ENCODE results near the gene RPTOR. TPM values are rescaled to one million over a fixed set of nuclear protein-coding genes. Genes with fewer than 3 reads are reported as not detected.

The RPTOR gene
- total RNA-seq, 1 experiment from 2014 or later: 30.6 TPM

DNA sequence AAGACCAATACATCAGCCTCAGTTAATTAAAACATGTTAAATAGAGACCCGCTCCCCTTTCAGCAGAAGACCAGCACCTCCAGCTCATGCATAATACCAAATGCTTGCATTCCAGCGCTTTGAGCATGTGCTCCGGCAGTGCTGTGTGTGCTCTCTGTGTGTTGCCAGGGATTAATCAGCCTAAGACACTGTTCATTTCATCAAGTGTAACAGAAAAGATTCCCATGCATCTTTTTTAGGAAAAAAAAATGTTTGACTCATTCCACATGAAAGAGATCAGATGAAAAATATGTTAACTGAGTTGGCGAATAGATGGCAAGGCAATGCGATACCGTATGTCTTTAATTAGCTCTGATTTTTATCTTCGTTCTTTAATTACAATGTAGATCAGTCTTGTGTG, 187.6 kb downstream of the RPTOR start:
- no peak for DNase-seq
- H3K9me2 ChIP-seq (replicated peaks; ENCODE audit: insufficient read depth, low read length): no peaks in the 10 kb centered on the region
- no peaks in the 10 kb centered on the region for H3K36me3 ChIP-seq (ENCODE audit: insufficient read depth, low read length)
- no peaks in the 10 kb centered on the region for H4K20me1 ChIP-seq (ENCODE audit: insufficient read depth, low read depth, low read length)
- no peak overlapping the region for H3K4me3 ChIP-seq (ENCODE audit: low read length)
- H3K27me3 ChIP-seq (ENCODE audit: low read length): no peaks in the 10 kb centered on the region
- H3K27ac ChIP-seq (ENCODE audit: low read length): 0 out of 2 replicates have a peak overlapping the region, but pooled peaks have one; percentile 42
- peaks cover 36% of the 10 kb centered on the region for H3K79me2 ChIP-seq (ENCODE audit: low read length)
- no peak overlapping the region for H2AFZ ChIP-seq (ENCODE audit: low read length)
- H3K9me3 ChIP-seq (ENCODE audit: low read length): no peaks in the 10 kb centered on the region
- no peak overlapping the region for H3K9ac ChIP-seq (ENCODE audit: low read length)
- H3K4me2 ChIP-seq (ENCODE audit: low read depth, low read length, poor library complexity, severe bottlenecking): no peak overlapping the region
- H3K4me1 ChIP-seq (ENCODE audit: low read length): peaks cover 77% of the 10 kb centered on the region

DNA sequence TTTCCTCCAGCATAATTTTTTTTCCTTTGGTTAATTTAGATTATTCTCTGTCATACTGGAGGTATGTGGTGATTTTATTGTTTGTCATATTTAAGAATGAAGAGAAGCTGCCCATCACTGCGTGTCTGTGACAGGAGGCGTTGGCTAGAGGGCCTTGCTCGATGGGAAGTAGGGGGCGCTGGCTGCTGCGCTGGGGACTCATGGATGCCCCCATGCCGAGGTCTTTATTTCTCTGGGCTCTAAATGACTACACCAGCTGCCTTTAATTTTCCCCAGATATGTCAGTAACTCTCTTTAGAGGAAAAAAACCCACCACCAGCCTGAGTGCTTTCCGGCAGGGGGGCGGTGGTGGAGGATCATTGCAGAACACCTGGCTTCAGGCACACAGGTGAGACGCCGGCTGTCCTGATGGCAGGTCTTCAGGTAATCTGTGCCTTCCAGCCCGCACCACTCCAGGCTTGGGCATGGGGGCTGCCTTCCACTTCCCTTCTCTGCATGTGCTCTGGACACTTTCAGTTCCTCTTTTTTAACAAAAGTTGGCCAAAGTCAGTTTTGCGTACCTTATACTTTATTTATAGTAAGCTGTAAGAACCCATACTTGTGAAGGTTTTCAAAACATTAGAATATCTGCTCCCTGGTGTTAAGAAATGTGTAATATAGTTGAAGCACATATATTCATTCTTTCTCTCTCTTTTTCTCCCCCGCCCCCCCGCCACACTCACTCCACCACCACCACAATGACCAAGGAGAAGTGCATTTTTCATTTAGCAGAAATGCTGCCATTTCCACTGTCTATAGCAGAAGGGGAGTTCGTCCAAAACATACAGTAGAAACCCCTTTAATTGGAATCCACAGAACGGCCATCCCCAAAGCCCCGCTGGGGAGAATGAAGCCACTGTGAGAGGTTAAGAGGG, 192.7 kb downstream of the RPTOR start:
- no peaks in the 10 kb centered on the region for H3K9me3 ChIP-seq (ENCODE audit: low read length)
- H3K4me1 ChIP-seq (ENCODE audit: low read length): peaks cover 67% of the 10 kb centered on the region
- peak overlapping the region; percentile 73 for H3K9ac ChIP-seq (ENCODE audit: low read length)
- peak overlapping the region; percentile 98 for H3K27ac ChIP-seq (ENCODE audit: low read length)
- peak overlapping the region; percentile 58 for H3K4me3 ChIP-seq (ENCODE audit: low read length)
- no peak overlapping the region for H2AFZ ChIP-seq (ENCODE audit: low read length)
- no peaks in the 10 kb centered on the region for H3K9me2 ChIP-seq (replicated peaks; ENCODE audit: insufficient read depth, low read length)
- peak; percentile 97 for DNase-seq
- H3K79me2 ChIP-seq (ENCODE audit: low read length): peaks cover 30% of the 10 kb centered on the region
- peak overlapping the region; percentile 82 for H3K4me2 ChIP-seq (ENCODE audit: low read depth, low read length, poor library complexity, severe bottlenecking)
- H3K27me3 ChIP-seq (ENCODE audit: low read length): no peaks in the 10 kb centered on the region
- H3K36me3 ChIP-seq (ENCODE audit: insufficient read depth, low read length): peaks cover 13% of the 10 kb centered on the region
- no peaks in the 10 kb centered on the region for H4K20me1 ChIP-seq (ENCODE audit: insufficient read depth, low read depth, low read length)

DNA sequence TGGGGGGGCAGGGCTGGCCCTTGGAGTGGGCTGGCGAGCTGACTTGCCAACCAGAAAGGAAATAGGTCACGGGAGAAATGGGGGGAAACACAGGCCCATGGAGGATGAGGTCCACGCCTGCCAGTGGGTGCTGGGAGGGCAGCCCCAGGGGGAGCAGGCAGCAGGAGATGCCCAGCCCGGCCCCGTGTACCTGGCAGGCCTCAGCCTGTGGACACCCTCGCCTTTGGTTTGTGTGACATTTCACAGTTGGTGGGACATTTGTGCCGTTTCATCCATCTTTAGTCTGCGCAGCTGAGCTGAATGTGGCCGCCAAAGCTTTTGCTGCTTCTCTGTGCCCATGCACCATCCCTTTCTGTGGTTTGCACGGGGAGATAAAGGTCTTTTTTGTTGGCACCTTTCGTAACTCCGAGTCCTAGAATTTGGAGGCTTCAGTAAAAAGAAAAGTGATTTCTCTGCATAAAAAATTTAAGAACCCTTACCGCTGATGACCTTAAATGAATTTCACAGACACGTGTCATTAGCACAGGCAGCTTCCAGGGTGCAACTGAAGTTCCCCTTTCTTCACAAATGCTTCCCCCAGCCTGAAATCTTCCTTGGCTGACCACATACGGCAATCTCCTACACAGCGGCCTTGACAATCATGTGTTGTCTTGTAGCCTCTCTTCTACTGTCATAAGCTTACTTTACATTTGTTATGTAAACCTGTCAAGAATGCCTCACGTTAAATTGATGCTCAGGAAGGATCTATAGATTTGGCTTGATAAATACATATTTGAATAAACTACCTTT, 193.6 kb downstream of the RPTOR start:
- Histone ChIP-seq H3K4me2 (ENCODE audit: low read depth, low read length, poor library complexity, severe bottlenecking) (peak overlapping the region; percentile 82), H3K79me2 (ENCODE audit: low read length) (peaks cover 31% of the 10 kb centered on the region), H3K9me2 (replicated peaks; ENCODE audit: insufficient read depth, low read length) (no peaks in the 10 kb centered on the region), H3K4me3 (ENCODE audit: low read length) (peak overlapping the region; percentile 58), H4K20me1 (ENCODE audit: insufficient read depth, low read depth, low read length) (no peaks in the 10 kb centered on the region), H3K4me1 (ENCODE audit: low read length) (peaks cover 62% of the 10 kb centered on the region), H3K36me3 (ENCODE audit: insufficient read depth, low read length) (peaks cover 13% of the 10 kb centered on the region), H3K9me3 (ENCODE audit: low read length) (no peaks in the 10 kb centered on the region), H2AFZ (ENCODE audit: low read length) (no peak overlapping the region), H3K27ac (ENCODE audit: low read length) (peak overlapping the region; percentile 98), H3K27me3 (ENCODE audit: low read length) (no peaks in the 10 kb centered on the region), H3K9ac (ENCODE audit: low read length) (peak overlapping the region; percentile 73)
- peak; percentile 70 for DNase-seq

DNA sequence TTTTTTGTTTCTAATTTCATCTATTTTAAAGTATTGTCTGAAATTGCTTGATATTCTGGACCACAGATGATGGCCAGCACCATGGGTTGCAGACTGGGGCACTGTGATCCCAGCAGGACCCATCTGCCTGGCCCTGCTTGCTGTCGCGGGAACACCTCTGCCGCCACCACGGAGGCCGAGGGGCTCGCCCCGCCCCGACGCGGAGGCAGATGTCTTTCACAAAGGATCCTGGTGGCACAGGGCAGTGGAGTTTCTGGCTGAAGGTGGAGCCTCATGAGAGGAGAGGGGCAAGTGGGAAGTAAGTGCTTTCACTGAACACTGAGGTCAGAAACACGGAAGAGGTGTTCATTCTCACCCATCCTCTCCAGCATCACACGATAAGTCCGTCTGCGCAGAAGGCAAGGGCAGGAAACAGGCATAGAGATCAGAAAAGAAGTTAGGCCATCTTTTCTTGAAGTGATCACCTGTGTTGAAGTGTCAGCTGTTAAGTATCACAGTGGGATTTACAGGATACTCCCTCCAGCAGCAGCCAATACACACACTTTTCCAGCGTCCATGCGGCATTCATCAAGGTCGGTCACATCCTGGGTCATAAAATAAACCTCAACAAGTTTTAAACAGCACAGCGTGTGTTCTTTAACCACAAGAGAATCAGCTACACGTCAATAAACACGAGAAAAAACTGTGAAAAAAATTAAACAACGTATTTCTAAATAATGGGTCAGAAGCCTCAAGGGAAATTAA, 194.5 kb downstream of the RPTOR start:
- H3K9ac ChIP-seq (ENCODE audit: low read length): peak overlapping the region; percentile 73; the same call in 1 of the 2 replicates
- no peaks in the 10 kb centered on the region for H3K27me3 ChIP-seq (ENCODE audit: low read length)
- peak overlapping the region; percentile 98 for H3K27ac ChIP-seq (ENCODE audit: low read length)
- H3K4me3 ChIP-seq (ENCODE audit: low read length): no peak overlapping the region
- H3K4me1 ChIP-seq (ENCODE audit: low read length): peaks cover 53% of the 10 kb centered on the region
- H3K4me2 ChIP-seq (ENCODE audit: low read depth, low read length, poor library complexity, severe bottlenecking): peak overlapping the region; percentile 82
- H4K20me1 ChIP-seq (ENCODE audit: insufficient read depth, low read depth, low read length): no peaks in the 10 kb centered on the region
- peaks cover 31% of the 10 kb centered on the region for H3K79me2 ChIP-seq (ENCODE audit: low read length)
- H3K36me3 ChIP-seq (ENCODE audit: insufficient read depth, low read length): peaks cover 13% of the 10 kb centered on the region
- H3K9me3 ChIP-seq (ENCODE audit: low read length): no peaks in the 10 kb centered on the region
- H2AFZ ChIP-seq (ENCODE audit: low read length): no peak overlapping the region
- no peaks in the 10 kb centered on the region for H3K9me2 ChIP-seq (replicated peaks; ENCODE audit: insufficient read depth, low read length)
- no peak for DNase-seq

DNA sequence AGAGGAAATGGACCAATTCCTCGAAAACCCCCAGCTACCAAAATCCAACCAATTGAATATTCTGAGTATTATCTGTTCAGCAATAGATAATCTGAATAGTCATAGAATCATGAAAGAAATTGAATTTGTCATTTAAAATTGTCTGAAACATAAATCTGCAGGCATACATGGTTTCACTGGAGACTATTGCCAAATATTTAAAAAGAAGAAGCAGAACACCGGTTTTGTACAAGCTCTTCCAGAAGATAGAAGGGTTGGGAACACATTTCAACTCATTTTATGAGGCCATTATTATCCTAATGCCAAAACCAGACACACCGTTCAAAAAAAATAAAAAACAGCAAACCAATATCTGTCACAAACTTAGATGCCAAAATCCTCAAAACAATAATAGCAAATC, 195.5 kb downstream of the RPTOR start:
- H3K79me2 ChIP-seq (ENCODE audit: low read length): peaks cover 32% of the 10 kb centered on the region
- H3K27me3 ChIP-seq (ENCODE audit: low read length): no peaks in the 10 kb centered on the region
- no peak overlapping the region for H3K4me2 ChIP-seq (ENCODE audit: low read depth, low read length, poor library complexity, severe bottlenecking)
- no peaks in the 10 kb centered on the region for H3K9me3 ChIP-seq (ENCODE audit: low read length)
- H3K4me1 ChIP-seq (ENCODE audit: low read length): peaks cover 49% of the 10 kb centered on the region
- DNase-seq: no peak
- peaks cover 13% of the 10 kb centered on the region for H3K36me3 ChIP-seq (ENCODE audit: insufficient read depth, low read length)
- no peak overlapping the region for H3K9ac ChIP-seq (ENCODE audit: low read length)
- H4K20me1 ChIP-seq (ENCODE audit: insufficient read depth, low read depth, low read length): no peaks in the 10 kb centered on the region
- no peak overlapping the region for H2AFZ ChIP-seq (ENCODE audit: low read length)
- no peaks in the 10 kb centered on the region for H3K9me2 ChIP-seq (replicated peaks; ENCODE audit: insufficient read depth, low read length)
- H3K27ac ChIP-seq (ENCODE audit: low read length): peak overlapping the region; percentile 98
- no peak overlapping the region for H3K4me3 ChIP-seq (ENCODE audit: low read length)

DNA sequence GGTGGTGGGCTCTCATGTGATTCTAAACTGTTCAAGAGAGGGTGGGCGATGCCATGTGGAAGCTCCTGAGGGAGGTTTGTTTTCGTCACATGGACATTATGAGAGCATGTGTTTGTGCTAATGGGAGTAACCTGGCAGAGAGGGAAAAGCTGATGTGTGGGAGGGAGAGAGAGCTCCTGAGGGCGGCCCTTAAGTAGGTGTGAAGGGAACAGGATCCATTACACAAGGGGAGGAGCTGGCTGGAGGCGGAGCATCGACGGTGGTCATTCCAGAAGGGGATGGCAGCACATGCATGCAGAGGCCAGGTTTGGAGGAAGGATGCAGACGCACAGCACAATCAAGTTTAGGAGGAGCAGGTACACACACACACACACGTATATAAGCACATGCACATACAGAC, 197.5 kb downstream of the RPTOR start:
- no peaks in the 10 kb centered on the region for H4K20me1 ChIP-seq (ENCODE audit: insufficient read depth, low read depth, low read length)
- no peak overlapping the region for H3K9ac ChIP-seq (ENCODE audit: low read length)
- H3K4me2 ChIP-seq (ENCODE audit: low read depth, low read length, poor library complexity, severe bottlenecking): no peak overlapping the region
- no peak overlapping the region for H3K27ac ChIP-seq (ENCODE audit: low read length)
- no peak for DNase-seq
- no peak overlapping the region for H3K4me3 ChIP-seq (ENCODE audit: low read length)
- peaks cover 13% of the 10 kb centered on the region for H3K36me3 ChIP-seq (ENCODE audit: insufficient read depth, low read length)
- H3K9me3 ChIP-seq (ENCODE audit: low read length): no peaks in the 10 kb centered on the region
- H2AFZ ChIP-seq (ENCODE audit: low read length): no peak overlapping the region
- H3K9me2 ChIP-seq (replicated peaks; ENCODE audit: insufficient read depth, low read length): no peaks in the 10 kb centered on the region
- H3K27me3 ChIP-seq (ENCODE audit: low read length): no peaks in the 10 kb centered on the region
- peaks cover 38% of the 10 kb centered on the region for H3K79me2 ChIP-seq (ENCODE audit: low read length)
- peaks cover 30% of the 10 kb centered on the region for H3K4me1 ChIP-seq (ENCODE audit: low read length)

DNA sequence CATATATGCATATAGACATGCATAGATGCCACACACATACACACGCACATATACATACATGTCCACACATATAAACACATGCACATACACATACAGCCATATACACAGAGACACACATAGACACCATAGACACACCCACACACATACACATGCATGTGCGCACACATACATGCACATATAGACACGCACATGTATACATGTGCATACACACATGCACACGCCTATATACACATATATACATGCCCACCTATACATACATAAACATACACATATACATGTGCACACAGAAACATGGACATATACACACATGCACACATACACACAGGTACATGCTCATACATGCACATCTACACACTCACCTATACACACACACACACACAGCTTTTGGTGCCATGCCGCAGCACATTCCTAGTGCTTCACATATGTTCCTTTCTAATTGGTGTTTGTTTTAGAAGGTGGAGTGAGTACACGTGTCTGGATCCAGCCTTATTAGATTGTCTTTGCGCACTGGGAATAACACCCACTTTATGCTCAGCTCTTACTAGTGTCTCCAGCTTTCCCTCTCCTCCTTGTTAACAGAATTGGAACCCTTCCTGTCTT, 198.0 kb downstream of the RPTOR start:
- Histone ChIP-seq H3K9me3 (ENCODE audit: low read length) (no peaks in the 10 kb centered on the region), H2AFZ (ENCODE audit: low read length) (no peak overlapping the region), H3K4me1 (ENCODE audit: low read length) (peaks cover 24% of the 10 kb centered on the region)

More for the DNA sequence above, 198.0 kb downstream of the RPTOR start:
- Histone ChIP-seq H3K4me3 (ENCODE audit: low read length) (no peak overlapping the region), H3K36me3 (ENCODE audit: insufficient read depth, low read length) (peaks cover 13% of the 10 kb centered on the region), H3K9me2 (replicated peaks; ENCODE audit: insufficient read depth, low read length) (no peaks in the 10 kb centered on the region), H4K20me1 (ENCODE audit: insufficient read depth, low read depth, low read length) (no peaks in the 10 kb centered on the region), H3K4me2 (ENCODE audit: low read depth, low read length, poor library complexity, severe bottlenecking) (no peak overlapping the region), H3K9ac (ENCODE audit: low read length) (no peak overlapping the region), H3K79me2 (ENCODE audit: low read length) (peaks cover 43% of the 10 kb centered on the region), H3K27me3 (ENCODE audit: low read length) (no peaks in the 10 kb centered on the region), H3K27ac (ENCODE audit: low read length) (no peak overlapping the region)
- DNase-seq: no peak

Measured in Karpas-422 (cell line).